OCI-LY7 (cell line): ENCODE measurements around the gene SERPIND1. TPM values are rescaled to one million over a fixed set of nuclear protein-coding genes. Genes with fewer than 3 reads are reported as not detected.
"Not testable (repeated sequence)": the region's sequence is repeated elsewhere in the genome, so short reads cannot be mapped to it uniquely, and the experiment has no call there.

Source experiments
- BruUV-seq: library from RNA; stranded (reverse); fragments of 400-500 nt; replicated peaks from 2 replicates; lab custom pipeline; 2021; lab: Mats Ljungman, UMichigan
- CTCF ChIA-PET: fragments of 300-600 bp; sonication (Branson Sonifier 250); formaldehyde crosslinking; loops from one replicate; lab custom pipeline; 2022; ENCODE audit warnings: antibody characterized with exemption; ENCODE audit not compliant: unreplicated experiment; lab: Charles Lee
- POLR2A ChIA-PET: fragments of 300-600 bp; sonication (Branson Sonifier 250); formaldehyde crosslinking; loops from one replicate; lab custom pipeline; 2022; ENCODE audit warnings: antibody characterized with exemption; lab: Charles Lee
- DNase-seq: peaks from one replicate; pipeline ENCODE4 v3.0.0-alpha.2; 2015; ENCODE audit warnings: low spot score
- H2AFZ ChIP-seq: fragments of 200-600 bp; sonication (generic), shearing (Covaris generic); 2 replicates; pipeline ENCODE4 v1.6.1; 2014; ENCODE audit warnings: mild to moderate bottlenecking, antibody characterized with exemption, low read length, moderate library complexity
- H3K27ac ChIP-seq: fragments of 200-600 bp; sonication (generic); 2 replicates; pipeline ENCODE4 v1.5.1; 2014; ENCODE audit warnings: mixed run types, low read depth, mild to moderate bottlenecking, moderate library complexity, low read length, inconsistent platforms; ENCODE audit not compliant: poor library complexity, severe bottlenecking
- H3K36me3 ChIP-seq: fragments of 200-600 bp; sonication (generic); 2 replicates; pipeline ENCODE4 v1.6.1; 2014; ENCODE audit warnings: mild to moderate bottlenecking, antibody characterized with exemption, low read length, moderate library complexity, mixed read lengths; ENCODE audit not compliant: insufficient read depth
- H3K4me1 ChIP-seq: fragments of 200-600 bp; sonication (generic); 2 replicates; pipeline ENCODE4 v1.5.1; 2014; ENCODE audit warnings: mild to moderate bottlenecking, low read length; ENCODE audit not compliant: insufficient read depth, poor library complexity, severe bottlenecking
- H3K4me2 ChIP-seq: fragments of 200-600 bp; sonication (generic); 2 replicates; pipeline ENCODE4 v1.6.1; 2014; ENCODE audit warnings: mild to moderate bottlenecking, low read length
- H3K4me3 ChIP-seq: fragments of 200-600 bp; sonication (generic); 2 replicates; pipeline ENCODE4 v1.5.1; 2014; ENCODE audit warnings: mild to moderate bottlenecking, low read depth, low read length; ENCODE audit not compliant: poor library complexity, severe bottlenecking
- H3K79me2 ChIP-seq: fragments of 200-600 bp; sonication (generic); 2 replicates; pipeline ENCODE4 v1.6.1; 2016; ENCODE audit warnings: low read depth, mild to moderate bottlenecking, low read length, moderate library complexity, mixed read lengths; ENCODE audit not compliant: insufficient read depth
- H3K9me2 ChIP-seq: fragments of 200-600 bp; sonication (generic); 2 replicates; pipeline ENCODE4 v1.6.1; 2016; ENCODE audit warnings: mild to moderate bottlenecking, low read length, mixed read lengths; ENCODE audit not compliant: insufficient read depth
- H3K9me3 ChIP-seq: fragments of 200-600 bp; sonication (generic); 2 replicates; pipeline ENCODE4 v1.6.1; 2014; ENCODE audit warnings: mild to moderate bottlenecking, mixed run types, low read length, mixed read lengths
- H4K20me1 ChIP-seq: fragments of 200-600 bp; sonication (generic); 2 replicates; pipeline ENCODE4 v1.6.1; 2014; ENCODE audit warnings: mild to moderate bottlenecking, antibody characterized with exemption, low read length, moderate library complexity, mixed read lengths; ENCODE audit not compliant: insufficient read depth
- CTCF ChIP-seq: fragments of 200-600 bp; sonication (generic); conservative IDR thresholded peaks from 2 replicates; pipeline ENCODE4 v1.5.1; 2014; ENCODE audit warnings: mild to moderate bottlenecking, antibody characterized with exemption, low read length, moderate library complexity, mixed read lengths
- EZH2phosphoT487 ChIP-seq: fragments of 200-600 bp; sonication (generic); IDR thresholded peaks from 2 replicates; pipeline ENCODE4 v1.6.1; 2018; ENCODE audit warnings: low read depth, borderline replicate concordance, mild to moderate bottlenecking, mixed run types, antibody characterized with exemption, low read length, moderate library complexity, mixed read lengths
- intact Hi-C: fragments of 100-400 bp; cut with micrococcal nuclease; formaldehyde crosslinking; loops from one replicate; pipeline ENCODE4 v1.10.0; 2022; ENCODE audit not compliant: unreplicated experiment
- total RNA-seq, 2 experiments: library from RNA; depleted of rRNA in 1 of 2; stranded (reverse); fragments of >200 nt in 1 of 2; shearing (Covaris generic) in 1 of 2; gene quantifications; 2 replicates each; pipeline ENCODE4 v1.2.3, GENCODE V29; 2014 to 2022

Gene SERPIND1
- total RNA-seq, 2 experiments from 2014 or later = not detected

GRCh38 chr22:20819471-20819870 is 45.6 kb downstream of the SERPIND1 start:
- Histone ChIP-seq H3K27ac (no peak overlapping the region), H3K9me2 (no peaks in the 10 kb centered on the region), H3K4me3 (no peak overlapping the region), H3K4me1 (no peaks in the 10 kb centered on the region), H3K79me2 (no peaks in the 10 kb centered on the region), H3K9me3 (no peaks in the 10 kb centered on the region), H4K20me1 (no peaks in the 10 kb centered on the region), H2AFZ (no peak overlapping the region), H3K36me3 (peaks cover 62% of the 10 kb centered on the region; the same call in 1 of the 2 replicates), H3K4me2 (no peak overlapping the region)
- no peak for TF ChIP-seq EZH2phosphoT487
- TF ChIP-seq CTCF = no peak
- no TSS peak for BruUV-seq
- ChIA-PET POLR2A (no interaction called here), CTCF (no interaction called here)
- intact Hi-C loops = no loop called here
- DNase-seq = no peak

GRCh38 chr22:20821717-20822239 is 47.9 kb downstream of the SERPIND1 start:
- intact Hi-C loops, H3K79me2 ChIP-seq, H3K27ac ChIP-seq, DNase-seq, POLR2A ChIA-PET, H3K4me3 ChIP-seq, BruUV-seq, H3K4me1 ChIP-seq, H2AFZ ChIP-seq, CTCF ChIA-PET, H3K4me2 ChIP-seq, H4K20me1 ChIP-seq, H3K9me2 ChIP-seq, H3K9me3 ChIP-seq: not testable (repeated sequence)
- H3K36me3 ChIP-seq = peaks cover 68% of the 10 kb centered on the region

- no peak overlapping the region for H3K27ac ChIP-seq
- peaks cover 68% of the 10 kb centered on the region for H3K36me3 ChIP-seq
- intact Hi-C loops = no loop called here
- TF ChIP-seq EZH2phosphoT487 (no peak), CTCF (no peak)
- H3K9me2 ChIP-seq = no peaks in the 10 kb centered on the region
- CTCF ChIA-PET = no interaction called here
- DNase-seq = no peak
- H3K4me1 ChIP-seq = no peaks in the 10 kb centered on the region
- no peak overlapping the region for H2AFZ ChIP-seq
- no TSS peak for BruUV-seq
- H4K20me1 ChIP-seq = no peaks in the 10 kb centered on the region
- no peaks in the 10 kb centered on the region for H3K9me3 ChIP-seq
- no peak overlapping the region for H3K4me3 ChIP-seq
- no peaks in the 10 kb centered on the region for H3K79me2 ChIP-seq
- H3K4me2 ChIP-seq = no peak overlapping the region
- POLR2A ChIA-PET = no interaction called here
These were observed 48.3 kb downstream of the SERPIND1 start for GRCh38 chr22:20822240-20822639.
